Breast epithelium (tissue), 3 donors: Measurements from ENCODE around the gene ZSWIM6.

Experiments
- POLR2A ChIP-seq: fragments of 450-650 bp; IDR thresholded peaks from one replicate; pipeline ENCODE4 v1.6.1; 2016; ENCODE audit warnings: antibody characterized with exemption, mild to moderate bottlenecking, moderate library complexity
- POLR2AphosphoS5 ChIP-seq, 3 donors: sonication (generic); formaldehyde crosslinking; IDR thresholded peaks; one replicate each; pipeline ENCODE4 v1.6.1; 2017; ENCODE audit warnings: antibody characterized with exemption in 3 of 3

DNA sequence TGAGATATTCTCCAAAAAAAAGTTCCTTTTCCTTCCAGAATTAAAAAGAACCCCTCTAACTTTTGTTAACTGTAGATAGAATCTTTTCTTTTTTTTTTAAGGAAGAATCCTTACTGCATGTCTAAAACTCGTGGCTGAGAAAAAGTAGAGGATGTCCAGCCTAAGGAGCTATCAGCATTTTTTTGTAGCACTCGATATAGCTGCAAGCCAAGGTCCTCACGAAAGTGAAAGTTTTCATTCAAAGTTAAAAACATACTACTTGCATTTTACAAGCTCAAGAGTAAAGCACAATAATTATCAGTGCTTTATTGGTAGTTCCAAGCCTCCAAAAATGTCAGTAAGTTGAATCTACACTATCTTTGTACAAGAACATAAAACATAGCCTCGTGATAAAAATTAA lies 28.7 kb upstream of the ZSWIM6 start:
- no peak for TF ChIP-seq POLR2AphosphoS5 (IDR thresholded peaks at IDR 0.05)
- TF ChIP-seq POLR2A = no peak
